Measurements from ENCODE around the gene NAAA. TPM values are rescaled to one million over a fixed set of nuclear protein-coding genes. Genes with fewer than 3 reads are reported as not detected.

Gene NAAA
- total RNA-seq, 1 experiment from 2014 or later = 48.6 TPM

DNA sequence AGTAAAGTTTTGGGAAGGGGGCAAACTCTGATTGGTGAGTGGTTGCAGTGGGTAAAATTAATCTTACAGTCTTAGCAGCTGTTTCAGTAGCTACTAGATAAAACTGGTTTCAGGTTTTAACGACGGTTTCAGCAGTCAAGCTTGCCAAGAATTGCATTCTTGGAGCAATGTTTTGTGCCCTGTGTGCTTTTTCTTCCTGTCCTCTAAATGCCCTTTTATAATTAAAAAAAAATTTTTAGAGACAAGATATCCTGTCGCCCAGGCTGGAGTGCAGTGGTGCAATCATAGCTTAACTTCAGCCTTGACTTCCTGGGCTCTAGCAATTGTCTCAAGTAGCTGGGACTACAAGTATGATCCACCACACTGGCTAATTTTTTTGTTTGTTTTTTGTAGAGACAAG lies 32.3 kb downstream of the NAAA start:
- Histone ChIP-seq H4K20me1 (ENCODE audit: low read length) (no peaks in the 10 kb centered on the region), H3K36me3 (ENCODE audit: low read depth, low read length) (no peaks in the 10 kb centered on the region), H3K27me3 (ENCODE audit: low read length) (no peaks in the 10 kb centered on the region), H3K27ac (ENCODE audit: low read length) (no peak overlapping the region), H3K4me2 (ENCODE audit: low read length) (no peak overlapping the region), H3K4me3 (ENCODE audit: low read length) (no peak overlapping the region), H3K9me2 (replicated peaks; ENCODE audit: low read length) (no peaks in the 10 kb centered on the region), H3K9me3 (ENCODE audit: low read length) (no peaks in the 10 kb centered on the region), H3K4me1 (ENCODE audit: insufficient read depth, low read length) (no peaks in the 10 kb centered on the region), H3K9ac (ENCODE audit: low read length) (no peak overlapping the region), H3F3A (ENCODE audit: low read length, unreplicated experiment) (no peaks in the 10 kb centered on the region), H3K79me2 (ENCODE audit: low read length) (no peaks in the 10 kb centered on the region), H2AFZ (ENCODE audit: low read length) (no peak overlapping the region)
- no peak for TF ChIP-seq EZH2phosphoT487 (IDR thresholded peaks at IDR 0.05; ENCODE audit: borderline replicate concordance, low read length)
- no peak for TF ChIP-seq EZH2 (IDR thresholded peaks at IDR 0.05; ENCODE audit: low read length, unreplicated experiment)
- TF ChIP-seq, protein P1, sequence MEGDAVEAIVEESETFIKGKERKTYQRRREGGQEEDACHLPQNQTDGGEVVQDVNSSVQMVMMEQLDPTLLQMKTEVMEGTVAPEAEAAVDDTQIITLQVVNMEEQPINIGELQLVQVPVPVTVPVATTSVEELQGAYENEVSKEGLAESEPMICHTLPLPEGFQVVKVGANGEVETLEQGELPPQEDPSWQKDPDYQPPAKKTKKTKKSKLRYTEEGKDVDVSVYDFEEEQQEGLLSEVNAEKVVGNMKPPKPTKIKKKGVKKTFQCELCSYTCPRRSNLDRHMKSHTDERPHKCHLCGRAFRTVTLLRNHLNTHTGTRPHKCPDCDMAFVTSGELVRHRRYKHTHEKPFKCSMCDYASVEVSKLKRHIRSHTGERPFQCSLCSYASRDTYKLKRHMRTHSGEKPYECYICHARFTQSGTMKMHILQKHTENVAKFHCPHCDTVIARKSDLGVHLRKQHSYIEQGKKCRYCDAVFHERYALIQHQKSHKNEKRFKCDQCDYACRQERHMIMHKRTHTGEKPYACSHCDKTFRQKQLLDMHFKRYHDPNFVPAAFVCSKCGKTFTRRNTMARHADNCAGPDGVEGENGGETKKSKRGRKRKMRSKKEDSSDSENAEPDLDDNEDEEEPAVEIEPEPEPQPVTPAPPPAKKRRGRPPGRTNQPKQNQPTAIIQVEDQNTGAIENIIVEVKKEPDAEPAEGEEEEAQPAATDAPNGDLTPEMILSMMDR (conservative IDR thresholded peaks at IDR 0.05; ENCODE audit: low read depth, low read length) = no peak
- intact Hi-C loops (cut with micrococcal nuclease) = no loop called here
- DNase-seq = no peak
- no peak for ATAC-seq
- CTCF ChIA-PET = no interaction called here
- POLR2A ChIA-PET (ENCODE audit: unreplicated experiment) = no interaction called here
- no TSS peak for BruUV-seq (replicated peaks)

DNA sequence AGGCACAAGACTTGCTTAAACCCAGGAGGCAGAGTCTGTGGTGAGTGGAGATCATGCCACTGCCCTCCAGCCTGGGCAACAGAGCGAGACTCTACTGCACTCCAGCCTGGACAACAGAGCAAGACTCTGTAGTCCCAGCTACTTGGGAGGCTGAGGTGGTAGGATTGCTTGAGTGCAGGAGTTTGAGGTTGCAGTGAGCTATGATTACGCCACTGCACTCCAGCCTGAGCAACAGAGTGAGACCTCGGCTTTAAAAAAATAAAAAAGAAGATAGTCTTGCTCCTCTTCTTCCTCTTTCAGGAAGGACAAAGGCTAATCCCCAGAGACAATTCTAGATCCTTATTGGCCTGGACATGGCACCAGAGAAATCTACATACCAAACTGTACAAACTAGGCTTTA lies 32.8 kb downstream of the NAAA start:
- no peaks in the 10 kb centered on the region for H3K27me3 ChIP-seq (ENCODE audit: low read length)
- H3K27ac ChIP-seq (ENCODE audit: low read length) = no peak overlapping the region
- no peaks in the 10 kb centered on the region for H3K9me3 ChIP-seq (ENCODE audit: low read length)
- ChIA-PET POLR2A (ENCODE audit: unreplicated experiment) (no interaction called here), CTCF (no interaction called here)
- DNase-seq (no peak), ATAC-seq (no peak)
- no peaks in the 10 kb centered on the region for H3F3A ChIP-seq (ENCODE audit: low read length, unreplicated experiment)
- H3K4me1 ChIP-seq (ENCODE audit: insufficient read depth, low read length) = no peaks in the 10 kb centered on the region
- no peaks in the 10 kb centered on the region for H3K36me3 ChIP-seq (ENCODE audit: low read depth, low read length)
- no peak overlapping the region for H3K4me2 ChIP-seq (ENCODE audit: low read length)
- no peak overlapping the region for H3K9ac ChIP-seq (ENCODE audit: low read length)
- intact Hi-C loops (cut with micrococcal nuclease) = no loop called here
- H4K20me1 ChIP-seq (ENCODE audit: low read length) = no peaks in the 10 kb centered on the region
- H2AFZ ChIP-seq (ENCODE audit: low read length) = no peak overlapping the region
- no peak overlapping the region for H3K4me3 ChIP-seq (ENCODE audit: low read length)
- H3K79me2 ChIP-seq (ENCODE audit: low read length) = no peaks in the 10 kb centered on the region
- H3K9me2 ChIP-seq (replicated peaks; ENCODE audit: low read length) = no peaks in the 10 kb centered on the region
- no peak for TF ChIP-seq EZH2phosphoT487 (IDR thresholded peaks at IDR 0.05; ENCODE audit: borderline replicate concordance, low read length)
- TF ChIP-seq, protein P1 (conservative IDR thresholded peaks at IDR 0.05; ENCODE audit: low read depth, low read length) = no peak
- BruUV-seq (replicated peaks) = no TSS peak

DNA sequence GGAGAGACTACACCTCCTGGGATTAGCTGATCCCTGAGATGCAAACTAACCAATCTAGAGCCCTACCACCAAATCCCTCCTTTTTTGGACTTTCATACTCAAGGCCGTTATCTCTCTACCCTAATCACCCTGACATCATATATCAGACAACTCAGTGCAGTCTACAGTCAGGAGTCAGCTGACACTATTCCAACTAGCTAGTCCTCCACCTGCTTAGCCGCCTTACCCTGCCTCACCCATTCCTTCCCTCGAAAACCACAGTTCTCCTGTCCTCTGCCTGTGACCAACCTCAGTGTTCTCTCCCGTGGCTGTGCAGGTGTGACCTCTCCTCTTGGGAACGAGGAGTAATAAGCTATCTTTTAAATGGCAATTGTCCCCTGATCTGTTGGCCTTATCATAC lies 36.7 kb downstream of the NAAA start:
- DNase-seq (no peak), ATAC-seq (no peak)
- H3K4me1 ChIP-seq (ENCODE audit: insufficient read depth, low read length) = 0 out of 2 replicates have a peak, but pooled peaks cover 5% of the 10 kb centered on the region
- BruUV-seq (replicated peaks) = no TSS peak
- no peak for TF ChIP-seq EZH2phosphoT487 (IDR thresholded peaks at IDR 0.05; ENCODE audit: borderline replicate concordance, low read length)
- no peak for TF ChIP-seq EZH2 (IDR thresholded peaks at IDR 0.05; ENCODE audit: low read length, unreplicated experiment)
- TF ChIP-seq, protein P1 (conservative IDR thresholded peaks at IDR 0.05; ENCODE audit: low read depth, low read length) = no peak
- POLR2A ChIA-PET (ENCODE audit: unreplicated experiment) = no interaction called here
- no peaks in the 10 kb centered on the region for H3K79me2 ChIP-seq (ENCODE audit: low read length)
- H3K27me3 ChIP-seq (ENCODE audit: low read length) = no peaks in the 10 kb centered on the region
- H3K4me2 ChIP-seq (ENCODE audit: low read length) = no peak overlapping the region
- no peak overlapping the region for H3K27ac ChIP-seq (ENCODE audit: low read length)
- no peak overlapping the region for H3K9ac ChIP-seq (ENCODE audit: low read length)
- H3K36me3 ChIP-seq (ENCODE audit: low read depth, low read length) = no peaks in the 10 kb centered on the region
- no peak overlapping the region for H3K4me3 ChIP-seq (ENCODE audit: low read length)
- H3K9me2 ChIP-seq (replicated peaks; ENCODE audit: low read length) = no peaks in the 10 kb centered on the region
- H3K9me3 ChIP-seq (ENCODE audit: low read length) = no peaks in the 10 kb centered on the region
- no peaks in the 10 kb centered on the region for H3F3A ChIP-seq (ENCODE audit: low read length, unreplicated experiment)
- CTCF ChIA-PET = interaction anchor here (0.8 kb wide), 1 partner anchor 12 kb away, joined by 4 read pairs; no protein-coding TSS in a partner anchor
- no peak overlapping the region for H2AFZ ChIP-seq (ENCODE audit: low read length)
- intact Hi-C loops (cut with micrococcal nuclease) = no loop called here
- H4K20me1 ChIP-seq (ENCODE audit: low read length) = no peaks in the 10 kb centered on the region
